ENCODE results near the gene OPCML.

OPCML gene

GRCh38 chr11:133046252-133046651 is 486.0 kb downstream of the OPCML start:
- no peak for TF ChIP-seq CTCF (IDR thresholded peaks at IDR 0.05; ENCODE audit: low read depth, low read length, missing control alignments)
- DNase-seq: no peak
- Histone ChIP-seq H3K27ac (no peak overlapping the region), H3K36me3 (replicated peaks) (no peaks in the 10 kb centered on the region), H3K4me3 (ENCODE audit: low read depth, low read length) (no peak overlapping the region), H3K27me3 (replicated peaks) (no peaks in the 10 kb centered on the region)
- in situ Hi-C loops (cut with HindIII; ENCODE audit: low pct_ligation_motif_present, low sequenced_read_pairs): no loop called here

DNA sequence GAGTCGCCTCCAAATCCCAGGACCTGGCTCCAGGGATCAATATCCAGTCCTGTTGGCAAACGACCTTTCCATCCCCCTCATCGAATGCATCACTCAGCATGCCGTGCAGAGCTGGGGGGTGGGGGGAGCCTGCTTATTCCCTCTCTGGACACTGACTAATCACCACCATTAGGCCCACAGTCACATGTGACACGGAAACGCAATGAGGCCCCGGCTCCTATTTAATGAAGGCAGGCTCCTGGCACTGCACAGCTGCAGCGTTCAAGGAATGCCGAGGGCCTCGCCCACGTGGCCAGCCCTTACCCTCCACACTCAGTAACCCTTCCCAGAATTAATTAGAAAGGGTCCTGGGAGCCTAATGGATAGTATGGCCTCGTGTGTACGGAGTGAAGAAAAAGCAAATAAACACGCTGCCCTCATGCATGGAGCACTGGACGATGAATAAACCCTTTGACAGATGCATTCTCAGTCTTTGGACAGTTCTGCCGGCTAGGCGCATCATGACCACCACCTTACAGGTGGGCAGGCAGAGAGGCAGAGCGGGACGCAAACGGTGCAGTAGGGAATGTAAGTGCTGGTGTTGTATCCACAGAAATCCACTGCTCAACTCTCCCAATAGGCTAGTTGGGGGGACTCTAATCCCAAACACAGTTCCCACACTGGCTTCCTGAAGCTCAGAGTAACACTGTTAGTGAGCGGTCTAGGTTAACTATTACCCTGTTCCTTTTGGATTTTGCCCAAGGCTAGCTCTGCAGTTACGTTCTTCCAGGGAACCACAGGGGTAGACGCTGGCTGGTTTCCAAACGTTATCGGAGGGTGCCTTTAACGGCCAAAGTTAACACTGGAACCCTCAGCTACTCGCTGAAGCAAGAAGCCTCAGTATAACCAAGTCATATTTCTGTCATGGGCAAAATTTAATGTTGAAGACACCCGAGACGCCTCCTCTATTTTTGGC is 490.1 kb downstream of the OPCML start:
- TF ChIP-seq CTCF (IDR thresholded peaks at IDR 0.05; ENCODE audit: low read depth, low read length, missing control alignments): no peak
- no peak overlapping the region for H3K4me3 ChIP-seq (ENCODE audit: low read depth, low read length)
- H3K36me3 ChIP-seq (replicated peaks): no peaks in the 10 kb centered on the region
- no peaks in the 10 kb centered on the region for H3K27me3 ChIP-seq (replicated peaks)
- H3K27ac ChIP-seq: no peak overlapping the region
- DNase-seq: no peak
- in situ Hi-C loops (cut with HindIII; ENCODE audit: low pct_ligation_motif_present, low sequenced_read_pairs): no loop called here

DNA sequence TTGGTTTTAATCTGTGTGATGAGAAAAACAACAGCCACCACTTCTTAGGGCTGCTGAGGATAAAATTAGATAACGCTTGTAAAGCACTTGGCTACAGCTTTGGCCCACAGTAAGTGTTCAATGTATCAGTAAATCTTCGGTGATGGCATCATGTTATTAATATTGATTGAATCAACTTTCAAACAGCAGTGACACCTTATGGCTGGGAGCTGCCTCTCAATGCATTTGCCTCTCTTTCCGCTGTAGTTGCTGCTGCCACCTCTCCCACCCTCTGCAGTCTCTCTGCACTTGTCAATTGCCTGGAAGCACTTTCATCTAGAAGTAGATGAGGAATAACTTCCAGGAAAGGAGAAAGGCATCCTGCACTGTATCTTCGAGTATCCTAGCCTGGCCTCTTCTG is 491.1 kb downstream of the OPCML start:
- Histone ChIP-seq H3K36me3 (replicated peaks) (no peaks in the 10 kb centered on the region), H3K27ac (no peak overlapping the region), H3K4me3 (ENCODE audit: low read depth, low read length) (no peak overlapping the region), H3K27me3 (replicated peaks) (no peaks in the 10 kb centered on the region)
- in situ Hi-C loops (cut with HindIII; ENCODE audit: low pct_ligation_motif_present, low sequenced_read_pairs): no loop called here
- peak; percentile 2 for TF ChIP-seq CTCF (IDR thresholded peaks at IDR 0.05; ENCODE audit: low read depth, low read length, missing control alignments)
- no peak for DNase-seq

DNA sequence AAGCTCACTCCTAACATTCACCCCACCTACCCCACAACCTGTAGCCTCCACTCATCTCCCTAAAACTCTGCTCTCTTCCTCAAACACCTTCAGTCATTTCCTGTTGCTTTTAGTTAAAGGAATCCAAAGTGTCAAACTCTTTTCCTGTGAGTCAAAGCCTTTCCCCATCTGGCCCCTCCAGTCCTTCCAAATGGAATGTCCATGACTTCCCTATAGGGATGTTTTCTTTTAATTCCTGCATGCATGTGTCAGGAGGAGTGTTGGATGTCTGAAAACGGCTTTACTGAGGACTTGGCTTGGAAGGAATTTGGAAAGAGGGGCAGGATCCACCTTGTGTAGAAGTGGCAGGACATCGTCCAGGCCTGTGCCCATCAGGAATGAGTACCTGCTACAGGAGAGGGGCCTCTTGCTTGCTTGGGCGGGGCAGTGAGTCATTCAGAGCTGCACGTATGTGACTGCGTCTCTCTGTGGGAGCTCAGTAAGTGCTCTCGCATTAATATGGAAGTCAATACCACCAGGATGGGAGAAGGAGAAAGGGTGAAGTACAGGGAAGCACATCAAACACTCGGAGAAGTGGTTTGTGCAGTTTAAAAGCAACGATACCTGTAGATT is 491.9 kb downstream of the OPCML start:
- no peak for TF ChIP-seq CTCF (IDR thresholded peaks at IDR 0.05; ENCODE audit: low read depth, low read length, missing control alignments)
- Histone ChIP-seq H3K36me3 (replicated peaks) (no peaks in the 10 kb centered on the region), H3K27me3 (replicated peaks) (no peaks in the 10 kb centered on the region), H3K4me3 (ENCODE audit: low read depth, low read length) (no peak overlapping the region), H3K27ac (no peak overlapping the region)
- in situ Hi-C loops (cut with HindIII; ENCODE audit: low pct_ligation_motif_present, low sequenced_read_pairs): no loop called here
- DNase-seq: no peak

DNA sequence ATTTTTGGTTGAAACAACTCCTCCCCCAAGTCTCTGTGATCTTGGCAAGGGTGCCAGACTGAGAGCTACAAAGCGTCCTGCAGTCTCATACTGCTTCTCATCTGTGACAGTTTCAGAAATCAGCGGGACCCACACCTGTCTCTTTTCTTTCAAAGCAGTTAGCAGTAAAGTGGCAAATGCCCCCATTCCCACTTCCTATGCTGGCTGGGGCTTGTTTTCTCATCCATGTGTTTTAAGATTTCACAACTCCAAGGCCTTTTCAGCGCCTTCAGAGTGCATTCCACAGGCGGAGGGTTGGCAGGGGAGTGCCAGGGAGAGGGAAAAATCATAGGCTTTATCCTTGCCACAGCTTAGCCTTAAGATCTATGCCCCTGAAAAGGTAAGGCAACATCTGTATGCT is 493.5 kb downstream of the OPCML start:
- Histone ChIP-seq H3K27ac (no peak overlapping the region), H3K36me3 (replicated peaks) (no peaks in the 10 kb centered on the region), H3K4me3 (ENCODE audit: low read depth, low read length) (no peak overlapping the region), H3K27me3 (replicated peaks) (no peaks in the 10 kb centered on the region)
- TF ChIP-seq CTCF (IDR thresholded peaks at IDR 0.05; ENCODE audit: low read depth, low read length, missing control alignments): no peak
- no peak for DNase-seq
- in situ Hi-C loops (cut with HindIII; ENCODE audit: low pct_ligation_motif_present, low sequenced_read_pairs): no loop called here
